ENCODE measurements around the gene UBE2E2.

The UBE2E2 gene

GRCh38 chr3:23276913-23277658 lies 74.0 kb downstream of the UBE2E2 start:
- DNase-seq (ENCODE audit: low read depth in 3 of 3), result no peak

- no peak for DNase-seq (ENCODE audit: low read depth in 3 of 3)
Observed at GRCh38 chr3:23277688-23278087, 74.6 kb downstream of the UBE2E2 start.

GRCh38 chr3:23283625-23284024 lies 80.5 kb downstream of the UBE2E2 start:
- DNase-seq (ENCODE audit: low read depth in 3 of 3), result no peak

- no peak for DNase-seq (ENCODE audit: low read depth in 3 of 3)
Observed at GRCh38 chr3:23288286-23288685, 85.2 kb downstream of the UBE2E2 start.

GRCh38 chr3:23288715-23289114 lies 85.6 kb downstream of the UBE2E2 start:
- no peak for DNase-seq (ENCODE audit: low read depth in 3 of 3)

- DNase-seq (ENCODE audit: low read depth in 3 of 3), result no peak
Observed at GRCh38 chr3:23292432-23292831, 89.3 kb downstream of the UBE2E2 start.

- no peak for DNase-seq (ENCODE audit: low read depth in 3 of 3)
Observed at GRCh38 chr3:23294770-23295387, 91.8 kb downstream of the UBE2E2 start.

- no peak for DNase-seq (ENCODE audit: low read depth in 3 of 3)
Observed at GRCh38 chr3:23301819-23302218, 98.7 kb downstream of the UBE2E2 start.

- DNase-seq (ENCODE audit: low read depth in 3 of 3), result no peak
Observed at GRCh38 chr3:23302271-23302670, 99.1 kb downstream of the UBE2E2 start.

GRCh38 chr3:23303601-23304217 lies 100.6 kb downstream of the UBE2E2 start:
- no peak for DNase-seq (ENCODE audit: low read depth in 3 of 3)

GRCh38 chr3:23304424-23304823 lies 101.3 kb downstream of the UBE2E2 start:
- DNase-seq (ENCODE audit: low read depth in 3 of 3), result no peak

- DNase-seq (ENCODE audit: low read depth in 3 of 3), result no peak
Observed at GRCh38 chr3:23308986-23309625, 106.0 kb downstream of the UBE2E2 start.

GRCh38 chr3:23312866-23313265 lies 109.7 kb downstream of the UBE2E2 start:
- DNase-seq (ENCODE audit: low read depth in 3 of 3), result no peak

GRCh38 chr3:23314981-23315762 lies 112.0 kb downstream of the UBE2E2 start:
- DNase-seq (ENCODE audit: low read depth in 3 of 3), result no peak

GRCh38 chr3:23316924-23317323 lies 113.8 kb downstream of the UBE2E2 start:
- no peak for DNase-seq (ENCODE audit: low read depth in 3 of 3)

- DNase-seq (ENCODE audit: low read depth in 3 of 3), result no peak
Observed at GRCh38 chr3:23319366-23320312, 116.5 kb downstream of the UBE2E2 start.

- DNase-seq (ENCODE audit: low read depth in 3 of 3), result no peak
Observed at GRCh38 chr3:23320586-23321570, 117.8 kb downstream of the UBE2E2 start.

- DNase-seq (ENCODE audit: low read depth in 3 of 3), result no peak
Observed at GRCh38 chr3:23324745-23325144, 121.6 kb downstream of the UBE2E2 start.

GRCh38 chr3:23325466-23326065 lies 122.4 kb downstream of the UBE2E2 start:
- DNase-seq (ENCODE audit: low read depth in 3 of 3), result no peak
